ENCODE data around the gene CDK15. TPM values are rescaled to one million over a fixed set of nuclear protein-coding genes. Genes with fewer than 3 reads are reported as not detected.

The CDK15 gene
- total RNA-seq, 2 donors from 2014 or later = 1.5 to 8.3 TPM

GRCh38 chr2:201923436-201924328 is 117.3 kb downstream of the CDK15 start:
- Histone ChIP-seq H3K9me3 (no peaks in the 10 kb centered on the region), H3K4me1 (ENCODE audit: control insufficient read depth in 1 of 2, low read depth in 2 of 2) (no peaks in the 10 kb centered on the region), H3K27ac (no peak overlapping the region), H3K27me3 (replicated peaks; ENCODE audit: insufficient read depth) (no peaks in the 10 kb centered on the region), H3K4me3 (no peak overlapping the region), H3K36me3 (no peaks in the 10 kb centered on the region)
- DNase-seq (ENCODE audit: low spot score) (no peak), ATAC-seq (ENCODE audit: insufficient number of reproducible peaks, low FRiP score, low read depth) (no peak)
- TF ChIP-seq, protein P1, sequence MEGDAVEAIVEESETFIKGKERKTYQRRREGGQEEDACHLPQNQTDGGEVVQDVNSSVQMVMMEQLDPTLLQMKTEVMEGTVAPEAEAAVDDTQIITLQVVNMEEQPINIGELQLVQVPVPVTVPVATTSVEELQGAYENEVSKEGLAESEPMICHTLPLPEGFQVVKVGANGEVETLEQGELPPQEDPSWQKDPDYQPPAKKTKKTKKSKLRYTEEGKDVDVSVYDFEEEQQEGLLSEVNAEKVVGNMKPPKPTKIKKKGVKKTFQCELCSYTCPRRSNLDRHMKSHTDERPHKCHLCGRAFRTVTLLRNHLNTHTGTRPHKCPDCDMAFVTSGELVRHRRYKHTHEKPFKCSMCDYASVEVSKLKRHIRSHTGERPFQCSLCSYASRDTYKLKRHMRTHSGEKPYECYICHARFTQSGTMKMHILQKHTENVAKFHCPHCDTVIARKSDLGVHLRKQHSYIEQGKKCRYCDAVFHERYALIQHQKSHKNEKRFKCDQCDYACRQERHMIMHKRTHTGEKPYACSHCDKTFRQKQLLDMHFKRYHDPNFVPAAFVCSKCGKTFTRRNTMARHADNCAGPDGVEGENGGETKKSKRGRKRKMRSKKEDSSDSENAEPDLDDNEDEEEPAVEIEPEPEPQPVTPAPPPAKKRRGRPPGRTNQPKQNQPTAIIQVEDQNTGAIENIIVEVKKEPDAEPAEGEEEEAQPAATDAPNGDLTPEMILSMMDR (IDR thresholded peaks at IDR 0.05) = no peak

- no peak for DNase-seq (ENCODE audit: low spot score)
- H3K27ac ChIP-seq = no peak overlapping the region
- H3K4me3 ChIP-seq = no peak overlapping the region
- no peak for ATAC-seq (ENCODE audit: insufficient number of reproducible peaks, low FRiP score, low read depth)
- TF ChIP-seq, protein P1 (IDR thresholded peaks at IDR 0.05) = no peak
- no peaks in the 10 kb centered on the region for H3K36me3 ChIP-seq
- H3K4me1 ChIP-seq (ENCODE audit: control insufficient read depth in 1 of 2, low read depth in 2 of 2) = no peaks in the 10 kb centered on the region
- H3K9me3 ChIP-seq = no peaks in the 10 kb centered on the region
- H3K27me3 ChIP-seq (replicated peaks; ENCODE audit: insufficient read depth) = no peaks in the 10 kb centered on the region
These were observed 118.1 kb downstream of the CDK15 start for GRCh38 chr2:201924453-201924852.

- Histone ChIP-seq H3K4me1 (ENCODE audit: control insufficient read depth in 1 of 2, low read depth in 2 of 2) (no peaks in the 10 kb centered on the region), H3K36me3 (no peaks in the 10 kb centered on the region), H3K27ac (no peak overlapping the region), H3K4me3 (no peak overlapping the region), H3K27me3 (replicated peaks; ENCODE audit: insufficient read depth) (no peaks in the 10 kb centered on the region), H3K9me3 (no peaks in the 10 kb centered on the region)
- ATAC-seq (ENCODE audit: insufficient number of reproducible peaks, low FRiP score, low read depth) (no peak), DNase-seq (ENCODE audit: low spot score) (no peak)
- TF ChIP-seq, protein P1 (IDR thresholded peaks at IDR 0.05) = no peak
These were observed 118.7 kb downstream of the CDK15 start for GRCh38 chr2:201925056-201925455.

DNA sequence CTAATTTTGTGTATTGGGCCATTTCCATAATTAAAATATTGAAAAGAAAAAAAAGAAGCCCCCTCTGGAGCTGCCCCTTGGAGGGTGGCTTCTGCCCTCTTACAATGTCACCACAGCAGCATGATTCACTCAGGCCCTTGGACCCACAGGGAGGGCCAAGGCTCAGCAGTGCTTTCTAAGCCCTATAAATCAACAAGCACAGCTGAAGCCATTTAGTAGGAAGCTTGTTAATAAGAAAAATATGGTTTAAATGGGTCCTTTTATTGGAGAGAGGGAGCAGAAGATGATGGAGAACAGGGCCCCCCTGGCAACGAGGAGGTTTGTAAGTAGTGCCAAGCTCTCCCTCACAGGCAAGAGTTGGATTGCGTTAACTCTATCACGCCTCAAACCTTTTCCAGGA is 119.7 kb downstream of the CDK15 start:
- TF ChIP-seq, protein P1 (IDR thresholded peaks at IDR 0.05) = no peak
- H3K27me3 ChIP-seq (replicated peaks; ENCODE audit: insufficient read depth) = no peaks in the 10 kb centered on the region
- no peaks in the 10 kb centered on the region for H3K4me1 ChIP-seq (ENCODE audit: control insufficient read depth in 1 of 2, low read depth in 2 of 2)
- ATAC-seq (ENCODE audit: insufficient number of reproducible peaks, low FRiP score, low read depth) (no peak), DNase-seq (ENCODE audit: low spot score) (no peak)
- H3K9me3 ChIP-seq = no peaks in the 10 kb centered on the region
- H3K27ac ChIP-seq = no peak overlapping the region
- no peaks in the 10 kb centered on the region for H3K36me3 ChIP-seq
- no peak overlapping the region for H3K4me3 ChIP-seq

DNA sequence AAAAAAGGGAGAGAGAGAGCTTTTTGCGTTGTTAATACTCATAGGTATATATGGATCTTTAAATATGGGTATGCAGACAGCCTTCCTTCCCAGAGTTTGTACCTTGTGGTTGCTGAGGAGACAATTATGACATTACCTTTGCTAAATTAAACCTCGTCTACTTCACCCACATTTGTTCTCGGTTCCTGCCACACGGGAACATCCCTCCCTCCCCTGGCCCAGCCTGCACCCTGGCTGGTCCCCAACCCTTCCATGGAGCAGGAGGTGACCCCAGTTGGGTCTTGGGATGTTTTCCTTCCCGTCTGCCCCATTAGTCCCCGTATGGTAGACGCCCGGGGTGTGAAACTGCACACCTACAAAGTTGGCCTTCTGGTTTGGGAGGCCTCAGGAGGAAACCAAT is 122.0 kb downstream of the CDK15 start:
- TF ChIP-seq, protein P1 (IDR thresholded peaks at IDR 0.05) = no peak
- DNase-seq (ENCODE audit: low spot score) = no peak
- H3K4me1 ChIP-seq (ENCODE audit: control insufficient read depth in 1 of 2, low read depth in 2 of 2) = peaks cover 0 to 6% of the 10 kb centered on the region in 2 donors
- H3K27me3 ChIP-seq (replicated peaks; ENCODE audit: insufficient read depth) = no peaks in the 10 kb centered on the region
- no peaks in the 10 kb centered on the region for H3K9me3 ChIP-seq
- H3K36me3 ChIP-seq = no peaks in the 10 kb centered on the region
- H3K4me3 ChIP-seq = no peak overlapping the region
- no peak overlapping the region for H3K27ac ChIP-seq
- ATAC-seq (ENCODE audit: insufficient number of reproducible peaks, low FRiP score, low read depth) = no peak

Data from thoracic aorta (tissue), 2 donors.